HG03196 (cell line): ENCODE measurements around the gene SPAG17.
A peak's percentile ranks its signal among the peaks of the same experiment; 100 is the strongest.

Experiments
- ATAC-seq: cut with Tn5 transposase; IDR thresholded peaks from one replicate; pipeline ENCODE4 v1.9.1; 2021; ENCODE audit not compliant: unreplicated experiment

SPAG17 gene

DNA sequence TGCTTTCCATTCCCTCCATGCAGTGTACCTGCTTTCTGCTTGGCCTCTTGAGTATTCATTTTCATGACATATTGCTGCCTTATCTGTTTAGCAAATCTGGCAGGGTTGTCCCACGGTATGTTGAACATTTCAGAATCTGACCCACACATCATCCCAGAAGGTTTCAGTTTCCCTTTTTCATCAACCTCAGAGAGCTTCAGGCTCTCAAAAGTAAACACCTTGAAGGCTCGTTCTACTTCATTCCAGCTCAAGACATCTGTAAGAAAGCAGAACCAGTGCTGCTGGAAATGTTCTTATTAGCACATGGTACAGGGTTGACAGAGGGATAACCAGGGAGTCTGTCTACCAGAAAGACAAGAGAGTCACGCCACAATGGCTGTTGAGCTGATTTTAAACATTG is 103.6 kb downstream of the SPAG17 start:
- peak; percentile 56 for ATAC-seq

DNA sequence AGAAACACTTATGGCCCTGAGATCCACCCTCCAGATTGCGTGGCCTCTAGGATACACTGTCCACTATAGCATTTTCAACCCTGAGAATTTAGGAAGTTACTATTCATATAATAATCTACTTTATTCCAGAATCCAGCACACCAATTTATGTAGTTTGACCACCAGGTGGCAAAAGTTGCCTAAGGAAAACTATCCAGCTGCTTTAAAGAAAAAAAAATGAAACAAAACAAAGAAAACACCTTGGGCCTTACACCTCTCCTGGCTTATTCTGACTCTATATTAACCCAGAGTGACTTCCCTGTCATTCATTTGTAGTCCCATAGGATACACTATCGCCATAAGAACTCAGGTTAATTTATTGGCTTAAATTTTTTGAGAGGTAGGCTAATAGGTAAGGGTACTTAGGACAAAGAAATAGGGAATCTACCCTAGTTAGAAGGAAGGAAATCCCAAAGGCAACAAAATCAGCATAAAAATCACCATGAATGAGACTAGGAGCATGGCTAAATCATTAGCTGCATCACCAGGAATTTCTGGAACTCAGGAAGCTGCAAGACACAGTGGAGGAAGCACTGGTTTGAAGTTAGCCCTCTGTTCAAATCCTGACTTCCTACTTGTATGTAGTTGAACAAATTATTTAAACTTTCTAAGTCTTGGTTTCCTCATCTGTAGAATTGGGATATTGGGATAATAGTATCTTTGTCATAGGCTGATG is 107.5 kb downstream of the SPAG17 start:
- ATAC-seq = no peak

DNA sequence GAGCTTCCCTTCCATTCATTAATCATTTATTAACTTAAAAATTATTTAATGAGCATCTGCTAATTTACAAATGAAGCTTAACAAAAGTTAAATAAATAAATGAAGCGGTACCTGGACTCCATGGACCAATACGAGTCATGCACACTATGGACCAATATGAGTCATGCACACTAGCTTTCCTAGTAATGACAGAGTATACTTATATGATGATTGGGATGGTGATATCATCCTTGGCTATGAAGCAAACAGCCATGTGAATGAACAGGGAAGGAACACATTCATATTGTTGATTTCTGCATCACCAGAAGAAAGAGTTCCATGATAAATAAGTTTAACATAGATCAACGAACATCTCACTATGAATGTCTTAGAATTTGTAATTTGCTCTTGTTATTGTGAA is 109.9 kb downstream of the SPAG17 start:
- ATAC-seq = no peak

DNA sequence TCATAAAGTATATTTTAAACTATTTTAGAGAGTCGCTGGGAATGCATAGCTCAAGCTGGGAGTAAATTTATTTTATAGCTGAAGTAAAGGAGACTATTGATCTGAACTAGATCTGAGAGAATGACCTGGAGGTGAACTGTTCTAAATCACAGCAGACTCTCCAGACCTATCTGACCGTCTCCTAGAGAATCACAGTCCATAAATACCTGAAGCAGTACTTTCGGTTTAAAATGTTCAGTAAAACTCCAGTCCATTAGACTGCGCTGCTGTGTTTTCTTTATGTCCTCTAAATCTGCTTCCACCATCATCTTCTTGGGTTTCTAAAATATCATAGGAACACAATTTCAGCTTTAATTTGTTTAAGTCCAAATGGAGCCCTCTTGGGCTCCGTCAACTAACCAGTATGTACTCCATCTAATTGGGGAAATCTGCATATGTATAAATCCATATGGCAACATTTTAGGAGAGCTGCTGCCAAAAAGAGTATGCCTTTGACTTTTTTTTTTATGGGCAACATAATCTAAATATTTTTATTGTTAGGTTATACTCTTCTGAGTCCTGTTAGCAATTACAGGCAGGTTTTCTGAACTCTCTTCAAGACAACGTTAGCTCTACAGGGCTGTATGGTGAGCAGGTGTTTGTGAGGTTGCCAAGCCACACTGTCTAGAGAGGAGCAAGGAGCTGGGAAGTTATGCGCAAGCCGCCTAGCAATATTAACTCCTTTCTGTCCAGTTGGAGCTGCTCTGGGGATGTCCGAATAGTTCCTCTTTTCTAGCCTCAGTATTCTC is 111.2 kb downstream of the SPAG17 start:
- no peak for ATAC-seq

DNA sequence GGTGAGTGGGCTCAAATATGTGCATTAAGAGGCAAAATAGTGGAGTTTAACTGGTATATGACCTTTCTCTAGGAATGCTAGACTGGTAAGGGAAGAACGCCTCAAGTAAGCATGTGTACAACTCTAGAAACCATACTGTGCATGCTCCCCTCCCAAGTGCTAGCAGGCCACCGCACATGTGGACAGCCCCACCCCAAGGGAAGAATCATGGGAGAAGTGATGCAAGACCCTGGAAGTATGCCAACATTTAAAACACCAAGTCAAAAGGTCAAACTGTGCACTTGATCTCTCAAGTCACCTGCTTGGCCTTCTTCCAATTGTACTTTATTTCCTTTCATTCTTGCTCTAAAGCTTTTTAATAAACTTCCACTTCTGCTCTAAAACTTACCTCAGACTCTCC is 135.0 kb downstream of the SPAG17 start:
- ATAC-seq = no peak

DNA sequence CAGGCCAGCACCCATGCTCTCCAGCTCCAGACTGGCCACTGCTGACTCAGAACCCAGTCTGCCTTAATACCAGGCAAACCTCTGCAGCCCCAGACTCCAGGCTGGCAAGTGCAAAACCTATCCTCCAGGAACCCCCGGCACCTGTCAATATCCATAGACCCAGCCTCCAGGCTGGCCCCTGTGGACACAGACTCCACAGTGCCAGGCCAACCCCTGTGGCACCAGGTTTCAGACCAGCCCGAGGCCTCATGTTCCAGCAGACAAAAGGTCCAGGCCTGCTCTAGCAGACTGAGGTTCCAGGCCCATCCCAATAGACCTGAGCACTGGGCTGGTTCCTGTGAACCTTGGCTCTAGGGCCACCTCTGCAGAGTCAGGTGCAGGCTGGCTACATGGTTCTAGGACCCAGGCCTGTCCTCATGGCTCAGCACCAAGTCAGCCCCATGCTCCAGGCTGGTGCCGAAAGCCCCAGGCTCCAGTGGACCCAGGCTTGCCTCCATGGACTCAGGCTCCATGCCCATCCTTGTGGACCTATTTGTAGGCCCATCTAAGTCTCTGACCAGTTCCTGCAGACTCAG is 137.3 kb downstream of the SPAG17 start:
- ATAC-seq = no peak

DNA sequence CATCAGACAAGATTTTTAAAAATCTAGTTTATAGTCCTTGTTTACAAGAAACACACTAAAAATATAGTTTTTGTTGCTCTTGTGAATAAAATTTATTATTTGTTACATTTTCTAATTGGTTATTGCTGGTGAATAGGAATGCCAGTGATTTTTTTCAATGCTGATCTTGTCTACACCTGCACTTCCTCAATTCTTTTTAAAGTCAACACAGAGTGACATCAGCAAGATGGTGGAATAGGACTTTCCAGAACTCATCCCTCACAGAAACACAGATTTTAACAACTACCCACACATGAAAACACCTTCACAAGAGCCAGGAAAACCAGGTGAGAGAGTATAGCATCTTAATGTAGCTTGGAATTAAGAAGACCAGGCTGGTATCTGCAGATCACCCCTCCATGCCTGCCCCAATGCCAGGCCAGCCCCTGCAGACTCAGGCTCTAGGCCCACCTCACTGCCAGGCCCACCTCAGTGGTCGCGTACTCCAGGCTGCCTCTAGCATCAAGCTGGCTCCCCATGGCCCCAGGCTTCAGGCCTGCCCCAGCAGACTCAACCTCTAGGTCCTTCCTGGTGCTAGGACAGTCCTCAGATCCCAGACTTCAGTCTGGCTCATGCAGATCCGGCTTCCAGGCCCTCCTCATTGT is 137.9 kb downstream of the SPAG17 start:
- no peak for ATAC-seq

DNA sequence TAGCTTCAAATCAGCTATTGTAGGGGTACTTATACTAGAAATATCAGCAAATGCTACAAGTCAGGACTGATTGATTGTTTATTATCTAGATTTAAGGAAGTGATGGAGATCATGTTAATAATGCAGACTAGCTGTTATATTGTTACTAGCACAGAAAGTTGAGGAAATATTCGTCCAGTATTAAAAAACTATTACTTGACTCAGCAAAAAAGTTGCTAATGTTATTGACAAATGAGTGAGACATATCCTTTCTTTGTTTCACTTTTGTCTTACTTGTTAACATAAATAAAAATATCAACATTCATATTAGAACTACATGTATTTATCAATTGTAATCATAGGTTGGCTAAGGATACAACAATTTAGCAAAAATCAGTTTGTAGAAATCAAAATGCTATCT is 141.4 kb downstream of the SPAG17 start:
- no peak for ATAC-seq

DNA sequence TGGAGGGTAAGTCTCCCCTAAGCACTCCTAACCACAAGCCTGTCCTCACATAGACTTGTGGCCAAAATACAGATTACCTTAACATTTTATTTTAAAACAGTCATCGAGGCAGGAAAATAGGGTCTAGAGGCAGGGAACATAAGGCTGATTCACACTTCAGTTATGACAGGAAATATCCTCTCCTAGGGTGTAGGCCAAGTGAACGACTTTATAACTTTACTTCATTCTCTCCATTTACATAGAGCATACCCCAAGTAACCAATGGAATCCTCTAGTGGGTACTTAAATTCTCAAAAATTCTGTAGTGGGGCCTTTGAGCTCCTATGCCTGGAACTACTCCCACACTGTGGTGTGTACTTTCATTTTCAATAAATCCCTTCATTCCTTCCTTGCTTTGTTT is 142.5 kb downstream of the SPAG17 start:
- no peak for ATAC-seq

DNA sequence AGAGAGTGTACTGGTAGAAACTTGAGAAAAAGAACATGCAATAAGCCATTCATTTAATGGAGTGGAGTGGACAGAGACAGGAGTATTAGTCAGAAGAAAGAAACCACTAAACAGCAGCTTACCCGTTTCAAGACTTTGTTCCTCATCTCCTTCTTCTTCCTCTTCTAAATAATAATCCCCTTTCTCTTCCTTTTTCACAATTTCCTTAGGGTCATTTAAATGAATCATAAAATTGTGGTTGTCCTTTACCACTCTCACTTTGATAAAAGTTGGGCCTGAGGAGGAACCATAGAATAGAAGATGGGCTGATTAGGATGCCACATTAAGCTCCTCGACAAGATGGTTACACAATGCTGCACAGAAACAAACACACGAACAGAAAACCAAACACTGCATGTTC is 145.9 kb downstream of the SPAG17 start:
- no peak for ATAC-seq

DNA sequence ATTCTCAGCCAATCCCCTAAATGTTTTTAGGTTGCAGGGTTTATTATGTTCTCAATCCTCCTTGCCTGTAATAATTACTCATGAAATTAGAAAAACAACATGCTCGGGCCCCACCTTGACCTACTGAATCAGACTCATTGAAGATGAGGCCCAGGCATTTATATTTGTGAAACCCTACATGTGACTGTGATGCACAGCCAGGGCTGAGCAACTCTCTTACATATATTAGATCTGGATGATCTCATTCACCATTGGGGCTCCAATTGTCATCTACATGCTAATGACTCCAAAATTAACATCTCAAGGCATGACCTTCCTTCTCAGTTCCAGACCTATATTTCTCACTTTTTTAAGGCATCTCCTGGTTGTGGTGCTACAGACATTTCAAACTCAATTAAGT is 152.1 kb downstream of the SPAG17 start:
- ATAC-seq = no peak

DNA sequence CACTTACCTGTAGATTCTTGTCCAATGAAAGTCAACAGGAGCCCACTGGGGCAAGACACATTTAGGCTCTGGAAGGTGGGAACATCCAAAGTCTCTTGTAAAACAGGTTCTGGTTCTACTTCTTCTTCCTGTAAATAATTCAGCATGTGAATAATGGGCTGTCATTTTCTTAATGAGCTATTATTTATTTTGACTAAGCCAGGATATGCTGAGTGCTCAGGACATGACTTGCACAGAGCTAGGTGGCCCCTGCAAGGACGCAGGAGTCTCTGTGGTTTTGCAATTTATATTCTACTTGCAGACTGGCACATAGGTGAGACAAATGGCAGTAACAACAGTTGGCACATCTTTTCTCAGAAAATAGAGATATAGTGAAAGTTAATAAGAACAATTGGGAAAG is 156.8 kb downstream of the SPAG17 start:
- ATAC-seq = no peak

DNA sequence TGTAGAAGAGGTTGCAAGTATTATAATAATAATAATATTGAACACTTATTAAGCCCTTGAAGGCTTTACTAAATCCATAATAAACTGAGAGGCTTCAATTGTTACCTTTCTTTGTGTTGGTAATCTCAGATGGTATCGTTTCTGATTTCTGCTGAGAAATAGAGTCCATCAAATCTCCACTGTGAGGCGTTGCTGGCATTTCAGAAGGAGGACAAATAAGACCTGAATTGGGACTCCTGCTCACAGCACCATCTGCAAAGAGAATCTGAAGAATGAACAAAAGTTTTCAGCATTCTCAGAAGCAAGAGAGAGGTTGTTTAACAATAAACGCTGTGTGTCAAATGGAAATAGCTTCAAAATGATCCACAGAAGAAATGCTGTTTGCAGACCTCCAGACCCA is 161.8 kb downstream of the SPAG17 start:
- no peak for ATAC-seq

DNA sequence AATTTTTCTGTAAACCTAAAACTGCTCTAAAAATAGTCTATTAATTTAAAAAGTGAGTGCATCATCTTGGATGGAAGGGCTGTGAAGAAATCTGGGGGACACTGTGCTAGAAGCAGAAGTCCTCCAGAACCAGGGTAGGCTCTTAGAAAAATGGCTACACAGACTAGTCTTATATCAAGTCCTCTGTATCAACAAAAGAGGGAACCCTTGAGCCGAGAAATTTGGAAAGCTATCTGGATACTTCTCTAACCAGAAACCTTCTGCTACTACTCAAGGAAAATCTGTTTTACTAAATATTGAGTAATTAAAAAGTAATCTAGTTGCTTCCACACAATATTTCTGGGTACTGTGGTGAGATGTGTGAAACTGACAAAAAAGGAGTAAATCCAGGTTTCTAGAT is 163.4 kb downstream of the SPAG17 start:
- ATAC-seq = no peak

DNA sequence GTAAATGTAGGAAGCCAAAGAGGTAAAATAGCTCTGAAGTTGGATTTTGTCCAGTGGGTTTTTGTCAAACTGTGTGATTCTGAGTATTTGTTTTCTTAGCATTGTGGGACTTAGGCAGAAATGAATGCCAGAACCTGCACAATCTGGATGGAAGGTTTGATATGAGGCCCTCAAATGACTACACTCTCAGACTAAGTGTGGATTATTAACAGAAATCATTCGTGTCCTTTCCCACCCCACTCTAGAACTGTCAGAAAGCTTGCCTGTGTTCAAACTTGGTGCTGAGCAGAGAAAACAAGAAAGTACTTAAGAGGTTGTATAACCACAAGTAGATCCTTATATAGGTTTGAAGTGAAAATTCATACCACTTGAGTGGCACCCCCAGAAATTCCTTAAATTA is 167.0 kb downstream of the SPAG17 start:
- no peak for ATAC-seq

DNA sequence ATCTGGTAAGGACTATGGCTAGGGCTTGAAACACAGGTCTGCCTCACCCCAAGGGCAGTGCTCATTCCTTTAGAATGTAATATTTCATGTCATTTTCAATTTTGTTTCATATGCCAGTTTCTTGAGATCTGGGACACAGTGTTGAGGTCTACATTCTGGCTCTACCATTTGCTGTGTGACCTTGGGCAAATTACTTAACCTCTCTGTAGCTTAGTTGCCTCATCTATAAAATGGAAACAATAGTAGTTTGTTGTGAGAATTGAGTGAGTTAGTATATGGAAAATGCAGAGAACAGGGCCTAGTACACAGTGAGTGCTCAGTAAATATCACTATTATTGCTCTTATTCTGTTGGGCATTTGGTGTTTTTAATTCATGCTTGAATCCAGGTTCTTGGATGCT is 171.1 kb downstream of the SPAG17 start:
- ATAC-seq = no peak

DNA sequence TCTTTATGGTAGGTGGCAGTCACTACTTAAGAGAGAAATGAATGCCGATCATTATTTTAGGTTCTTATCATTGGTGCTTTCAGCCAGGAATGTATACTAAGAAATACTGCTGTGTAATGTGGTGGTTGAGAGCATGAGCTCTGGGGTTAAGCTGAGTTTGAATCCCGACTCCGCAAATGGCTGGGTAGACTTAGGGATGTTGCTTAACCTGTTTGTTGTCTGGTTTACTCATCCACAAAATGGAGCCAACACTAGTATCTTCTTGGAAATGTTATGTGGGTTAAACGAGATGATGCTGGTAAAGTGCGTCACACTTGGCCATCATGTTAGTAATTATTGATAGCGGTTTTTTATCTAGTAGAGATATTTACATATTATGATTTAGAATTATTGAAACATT is 171.7 kb downstream of the SPAG17 start:
- no peak for ATAC-seq

DNA sequence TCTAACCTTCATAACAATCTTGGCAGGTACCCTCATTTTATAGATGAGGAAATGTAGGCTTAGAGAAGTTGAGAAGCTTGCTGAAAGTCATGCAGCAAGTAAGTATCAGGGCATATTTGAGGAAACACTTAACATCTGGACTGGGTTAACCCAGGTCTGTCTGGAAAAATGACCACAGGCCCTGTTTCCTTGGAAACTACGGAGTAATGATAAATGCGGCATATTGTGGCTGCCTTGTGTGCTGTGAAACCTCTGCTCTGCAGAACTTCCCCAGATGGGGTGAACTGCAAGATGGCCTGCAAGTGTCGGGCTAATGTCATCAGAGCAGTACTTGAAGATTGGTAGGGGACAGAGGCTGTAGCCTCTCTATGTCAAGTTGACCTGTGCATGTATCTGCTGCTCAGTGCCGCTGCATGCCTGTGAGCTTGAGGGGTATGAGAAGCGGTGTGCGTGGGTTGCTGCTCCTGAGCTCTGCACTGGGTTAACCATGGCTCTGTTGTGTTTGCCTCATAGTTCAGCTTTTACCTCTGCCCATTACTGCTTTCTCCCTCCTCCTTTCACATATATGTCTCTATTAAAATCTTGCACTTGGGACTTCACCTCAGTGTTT is 172.4 kb downstream of the SPAG17 start:
- ATAC-seq = no peak

DNA sequence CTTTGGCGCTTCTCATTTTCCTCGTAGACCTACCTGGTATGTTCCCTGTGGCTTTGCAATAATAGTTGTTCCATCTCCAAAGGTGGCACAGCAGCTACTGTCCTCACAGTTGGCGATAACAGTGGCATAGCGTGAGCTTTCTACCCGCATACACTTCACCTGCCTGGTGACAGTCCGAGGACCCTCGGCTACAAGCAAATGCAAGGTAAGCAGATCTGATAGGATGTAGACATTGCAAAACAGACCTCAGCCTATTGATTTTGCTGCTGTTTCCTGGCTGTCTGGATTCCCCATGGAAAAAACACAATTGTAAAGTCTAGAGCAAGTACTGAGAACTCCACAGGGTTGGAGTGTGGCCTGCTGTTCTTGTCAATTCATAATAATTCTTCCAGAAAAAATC is 177.0 kb downstream of the SPAG17 start:
- ATAC-seq = no peak

DNA sequence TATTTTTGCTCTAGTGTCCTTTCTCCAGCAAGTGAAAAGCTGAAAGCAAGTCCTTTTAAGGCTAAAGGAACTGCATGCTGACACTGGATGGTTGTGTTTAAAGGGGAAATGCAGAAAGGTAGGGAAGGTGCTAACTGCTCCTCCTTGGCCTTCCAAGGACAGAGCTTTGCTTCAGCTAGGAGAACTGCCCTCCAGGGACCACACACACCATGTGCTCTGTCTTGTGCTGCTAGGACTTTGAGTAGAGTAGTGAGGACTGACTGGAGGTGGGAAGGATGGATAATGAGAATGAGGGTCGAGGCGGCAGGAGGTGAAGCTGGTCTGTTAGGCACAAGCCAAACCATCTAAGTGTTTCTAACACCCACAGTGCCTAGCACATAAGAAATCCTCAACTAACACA is 177.6 kb downstream of the SPAG17 start:
- no peak for ATAC-seq

DNA sequence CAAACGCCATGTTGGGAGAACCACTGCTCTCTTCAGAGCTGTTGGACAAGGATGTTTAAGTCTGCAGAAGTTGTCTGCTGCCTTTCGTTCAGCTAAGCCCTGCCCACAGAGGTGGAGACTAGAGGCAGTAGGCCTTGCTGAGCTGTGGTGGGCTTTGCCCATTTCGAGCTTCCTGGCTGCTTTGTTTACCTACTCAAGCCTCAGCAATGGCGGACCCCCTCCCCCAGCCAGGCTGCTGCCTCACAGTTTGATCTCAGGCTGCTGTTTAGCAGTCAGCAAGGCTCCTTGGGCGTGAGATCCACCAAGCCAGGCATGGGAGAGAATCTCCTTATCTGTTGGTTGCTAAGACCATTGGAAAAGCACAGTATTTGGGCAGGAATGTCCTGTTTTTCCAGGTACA is 180.7 kb downstream of the SPAG17 start:
- ATAC-seq = no peak
